Stimulated activated naive CD4-positive, alpha-beta T cell (primary cell): ENCODE measurements around the gene GATD1.

Experiments
- DNase-seq, 6 experiments: peaks; one replicate each; lab custom pipeline; 2025; lab: John Stamatoyannopoulos, UW

The GATD1 gene

GRCh38 chr11:777288-778255 is at the start of gene GATD1:
TSS of gene GATD1 (minus strand) at chr11:777487. CDS start at chr11:777462, 25 bp downstream.
- peak; percentile 82 to 93 (median 90) for DNase-seq

- DNase-seq = no peak
Observed at GRCh38 chr11:826836-827145, 49.5 kb upstream of the GATD1 start.

- no peak for DNase-seq
Observed at GRCh38 chr11:826227-826621, 48.9 kb upstream of the GATD1 start.

GRCh38 chr11:825366-826226 is 48.3 kb upstream of the GATD1 start:
- DNase-seq = no peak

GRCh38 chr11:824942-825341 is 47.7 kb upstream of the GATD1 start:
- DNase-seq = no peak

GRCh38 chr11:824292-824880 is 47.1 kb upstream of the GATD1 start:
- DNase-seq = no peak

GRCh38 chr11:823441-824291 is 46.4 kb upstream of the GATD1 start:
- DNase-seq = no peak

GRCh38 chr11:821512-822371 is 44.5 kb upstream of the GATD1 start:
- no peak for DNase-seq

- DNase-seq = no peak
Observed at GRCh38 chr11:820655-821511, 43.6 kb upstream of the GATD1 start.

- peak; percentile 86 to 95 (median 92) for DNase-seq
Observed at GRCh38 chr11:819943-820649, 42.8 kb upstream of the GATD1 start.

GRCh38 chr11:819129-819931 is 42.0 kb upstream of the GATD1 start:
- DNase-seq = peak; percentile 88 to 97 (median 90)

- no peak for DNase-seq
Observed at GRCh38 chr11:818396-819128, 41.3 kb upstream of the GATD1 start, which contains the start of gene PNPLA2. TSS of gene PNPLA2 (plus strand) at chr11:818914. CDS start at chr11:819719, 805 bp downstream.

- DNase-seq = no peak
Observed at GRCh38 chr11:816433-816779, 39.1 kb upstream of the GATD1 start.

GRCh38 chr11:815675-816432 is 38.6 kb upstream of the GATD1 start:
- no peak for DNase-seq

GRCh38 chr11:813456-814096 is 36.3 kb upstream of the GATD1 start:
- no peak for DNase-seq

GRCh38 chr11:813072-813455 is 35.8 kb upstream of the GATD1 start:
- no peak for DNase-seq
